GM23248 (cell line): Measurements from ENCODE around the gene CKS2. TPM values are rescaled to one million over a fixed set of nuclear protein-coding genes. Genes with fewer than 3 reads are reported as not detected.

Source experiments
- DNase-seq: peaks from one replicate; pipeline ENCODE4 v3.0.0-alpha.2; 2015
- H2AFZ ChIP-seq: fragments of 200-600 bp; sonication (generic); 2 replicates; pipeline ENCODE4 v1.6.1; 2016; ENCODE audit warnings: antibody characterized with exemption
- H3F3A ChIP-seq: fragments of 200-600 bp; sonication (generic); 2 replicates; pipeline ENCODE4 v1.6.1; 2016; ENCODE audit warnings: mild to moderate bottlenecking, antibody characterized with exemption, mixed run types; ENCODE audit not compliant: insufficient read depth
- H3K27ac ChIP-seq: fragments of 200-600 bp; sonication (generic); 2 replicates; pipeline ENCODE4 v1.5.1; 2016; ENCODE audit warnings: mild to moderate bottlenecking
- H3K27me3 ChIP-seq: fragments of 200-600 bp; sonication (generic); replicated peaks from 2 replicates; pipeline ENCODE4 v1.6.1; 2016; ENCODE audit warnings: mild to moderate bottlenecking; ENCODE audit not compliant: insufficient read depth
- H3K36me3 ChIP-seq: fragments of 200-600 bp; sonication (generic); 2 replicates; pipeline ENCODE4 v1.6.1; 2016; ENCODE audit warnings: low read depth, mild to moderate bottlenecking
- H3K4me1 ChIP-seq: fragments of 200-600 bp; sonication (generic); 2 replicates; pipeline ENCODE4 v1.6.1; 2016; ENCODE audit warnings: mild to moderate bottlenecking; ENCODE audit not compliant: insufficient read depth
- H3K4me2 ChIP-seq: fragments of 200-600 bp; sonication (generic); one replicate; pipeline ENCODE4 v1.6.1; 2016; ENCODE audit warnings: mild to moderate bottlenecking; ENCODE audit not compliant: unreplicated experiment
- H3K4me3 ChIP-seq: fragments of 200-600 bp; sonication (generic); 2 replicates; pipeline ENCODE4 v1.5.1; 2016; ENCODE audit warnings: mild to moderate bottlenecking
- H3K79me2 ChIP-seq: fragments of 200-600 bp; sonication (generic); 2 replicates; pipeline ENCODE4 v1.6.1; 2016; ENCODE audit warnings: mild to moderate bottlenecking; ENCODE audit not compliant: insufficient read depth
- H3K9ac ChIP-seq: fragments of 200-600 bp; sonication (generic); 2 replicates; pipeline ENCODE4 v1.6.1; 2016; ENCODE audit warnings: mild to moderate bottlenecking
- H3K9me2 ChIP-seq: fragments of 200-600 bp; sonication (generic); 2 replicates; pipeline ENCODE4 v1.6.1; 2016; ENCODE audit warnings: mixed run types, mild to moderate bottlenecking, moderate library complexity; ENCODE audit not compliant: insufficient read depth
- H3K9me3 ChIP-seq: fragments of 200-600 bp; sonication (generic); one replicate; pipeline ENCODE4 v1.6.1; 2017; ENCODE audit warnings: low read depth
- H4K20me1 ChIP-seq: fragments of 200-600 bp; sonication (generic); 2 replicates; pipeline ENCODE4 v1.6.0; 2016; ENCODE audit not compliant: insufficient read depth
- EZH2 ChIP-seq: fragments of 200-600 bp; sonication (generic); IDR thresholded peaks from 2 replicates; pipeline ENCODE4 v1.6.1; 2018; ENCODE audit warnings: antibody characterized with exemption, mild to moderate bottlenecking; ENCODE audit not compliant: insufficient read depth, poor library complexity, severe bottlenecking
- EZH2phosphoT487 ChIP-seq: fragments of 200-600 bp; sonication (generic); IDR thresholded peaks from 2 replicates; pipeline ENCODE4 v1.6.1; 2018; ENCODE audit warnings: antibody characterized with exemption, moderate library complexity, mild to moderate bottlenecking, low read depth; ENCODE audit not compliant: insufficient read depth
- WGBS, 2 experiments: methylation state at CpG; one replicate each; pipeline ENCODE4 v1.1.6; 2015 to 2017; ENCODE audit warnings: low lambda C conversion rate in 2 of 2, low coverage in 1 of 2; ENCODE audit errors: missing lambda C conversion rate in 2 of 2; 5-methylcytosine and 5-hydroxymethylcytosine counted together
- in situ Hi-C: fragments of 300-500 bp; cut with MboI; formaldehyde crosslinking; loops from 2 replicates; pipeline ENCODE4 v1.15.0; 2020
- polyA plus RNA-seq: library from polyadenylated mRNA; unstranded; fragments of >200 nt; fragmentation: Nextera tagmentation; extraction: Ambion mirVana; gene quantifications from 2 replicates; pipeline ENCODE4 v1.2.1, GENCODE V29; 2016
- total RNA-seq: library from RNA; depleted of rRNA; stranded (reverse); fragments of >200 nt; shearing (Covaris generic); gene quantifications from 2 replicates; pipeline ENCODE4 v1.2.3, GENCODE V29; 2014

Gene CKS2
- total and polyA plus RNA-seq, 2 experiments from 2014 or later, result 94.6 to 146 TPM

GRCh38 chr9:89362647-89363310 lies 51.8 kb downstream of the CKS2 start:
- Histone ChIP-seq H4K20me1 (no peaks in the 10 kb centered on the region), H3K79me2 (no peaks in the 10 kb centered on the region), H3K9ac (no peak overlapping the region), H3K27me3 (no peaks in the 10 kb centered on the region), H3K9me2 (no peaks in the 10 kb centered on the region), H3F3A (no peaks in the 10 kb centered on the region; the same call in 1 of the 2 replicates), H3K9me3 (no peaks in the 10 kb centered on the region), H3K36me3 (peaks cover 6% of the 10 kb centered on the region; the same call in 1 of the 2 replicates), H3K4me2 (no peak overlapping the region), H3K27ac (no peak overlapping the region), H3K4me3 (no peak overlapping the region), H2AFZ (no peak overlapping the region), H3K4me1 (no peaks in the 10 kb centered on the region)
- TF ChIP-seq EZH2phosphoT487, result no peak
- DNase-seq, result no peak
- 85 to 91% methylated on average over 10 of the region's 10 CpGs for WGBS, 2 experiments
- in situ Hi-C loops, result no loop called here

GRCh38 chr9:89363311-89363670 lies 52.3 kb downstream of the CKS2 start:
- Histone ChIP-seq H2AFZ (no peak overlapping the region), H3K9me2 (no peaks in the 10 kb centered on the region), H3K27ac (no peak overlapping the region), H3K4me2 (no peak overlapping the region), H3K36me3 (peaks cover 6% of the 10 kb centered on the region; the same call in 1 of the 2 replicates), H3K9ac (no peak overlapping the region), H3K4me1 (no peaks in the 10 kb centered on the region), H3K79me2 (no peaks in the 10 kb centered on the region), H3F3A (no peaks in the 10 kb centered on the region; the same call in 1 of the 2 replicates), H3K9me3 (no peaks in the 10 kb centered on the region), H3K4me3 (no peak overlapping the region), H3K27me3 (no peaks in the 10 kb centered on the region), H4K20me1 (no peaks in the 10 kb centered on the region)
- WGBS, 2 experiments, result 86 to 87% methylated on average over 6 of the region's 6 CpGs
- TF ChIP-seq EZH2 (no peak), EZH2phosphoT487 (no peak)
- in situ Hi-C loops, result no loop called here
- no peak for DNase-seq

- Histone ChIP-seq H3K36me3 (peaks cover 6% of the 10 kb centered on the region; the same call in 1 of the 2 replicates), H3K4me1 (no peaks in the 10 kb centered on the region), H4K20me1 (no peaks in the 10 kb centered on the region), H3K79me2 (no peaks in the 10 kb centered on the region), H2AFZ (no peak overlapping the region), H3K9me3 (no peaks in the 10 kb centered on the region), H3K4me3 (no peak overlapping the region), H3K9ac (no peak overlapping the region), H3K27ac (no peak overlapping the region), H3F3A (no peaks in the 10 kb centered on the region; the same call in 1 of the 2 replicates), H3K9me2 (no peaks in the 10 kb centered on the region), H3K4me2 (no peak overlapping the region), H3K27me3 (no peaks in the 10 kb centered on the region)
- in situ Hi-C loops, result no loop called here
- DNase-seq, result no peak
- TF ChIP-seq EZH2phosphoT487, result no peak
- no peak for TF ChIP-seq EZH2
- WGBS, 2 experiments, result 78 to 82% methylated on average over 9 of the region's 9 CpGs
These were observed 53.1 kb downstream of the CKS2 start for GRCh38 chr9:89363921-89364665.

GRCh38 chr9:89364666-89365531 lies 53.9 kb downstream of the CKS2 start:
- no peaks in the 10 kb centered on the region for H3K27me3 ChIP-seq
- H3K4me1 ChIP-seq, result no peaks in the 10 kb centered on the region
- peaks cover 6% of the 10 kb centered on the region; the same call in 1 of the 2 replicates for H3K36me3 ChIP-seq
- 94 to 95% methylated on average over 16 to 17 of the region's 17 CpGs for WGBS, 2 experiments
- H3K4me3 ChIP-seq, result no peak overlapping the region
- H4K20me1 ChIP-seq, result no peaks in the 10 kb centered on the region
- TF ChIP-seq EZH2phosphoT487 (no peak), EZH2 (no peak)
- H3F3A ChIP-seq, result no peaks in the 10 kb centered on the region; the same call in 1 of the 2 replicates
- no peak overlapping the region for H2AFZ ChIP-seq
- H3K27ac ChIP-seq, result no peak overlapping the region
- in situ Hi-C loops, result no loop called here
- DNase-seq, result no peak
- no peaks in the 10 kb centered on the region for H3K79me2 ChIP-seq
- H3K4me2 ChIP-seq, result no peak overlapping the region
- no peak overlapping the region for H3K9ac ChIP-seq
- H3K9me2 ChIP-seq, result no peaks in the 10 kb centered on the region
- H3K9me3 ChIP-seq, result no peaks in the 10 kb centered on the region
